GM19468 (cell line): Measurements from ENCODE around the gene ETHE1.
A peak's percentile ranks its signal among the peaks of the same experiment; 100 is the strongest.
"Not testable (repeated sequence)": the region's sequence is repeated elsewhere in the genome, so short reads cannot be mapped to it uniquely, and the experiment has no call there.

Experiments used
- ATAC-seq: cut with Tn5 transposase; IDR thresholded peaks from one replicate; pipeline ENCODE4 v1.9.1; 2021; ENCODE audit warnings: mild to moderate bottlenecking, moderate library complexity, moderate number of reproducible peaks; ENCODE audit not compliant: unreplicated experiment; ENCODE audit errors: extremely low read depth

Gene ETHE1

GRCh38 chr19:43552616-43553015 lies 25.6 kb upstream of the ETHE1 start:
- ATAC-seq: no peak

GRCh38 chr19:43552198-43552450 lies 25.1 kb upstream of the ETHE1 start:
- no peak for ATAC-seq

GRCh38 chr19:43551399-43552197 lies 24.6 kb upstream of the ETHE1 start:
- ATAC-seq: no peak

- no peak for ATAC-seq
Observed at GRCh38 chr19:43548706-43549105, 21.7 kb upstream of the ETHE1 start.

- not testable (repeated sequence) for ATAC-seq
Observed at GRCh38 chr19:43547926-43548325, 20.9 kb upstream of the ETHE1 start.

GRCh38 chr19:43546581-43546980 lies 19.6 kb upstream of the ETHE1 start:
- ATAC-seq: no peak

- ATAC-seq: no peak
Observed at GRCh38 chr19:43545981-43546380, 19.0 kb upstream of the ETHE1 start.

- ATAC-seq: no peak
Observed at GRCh38 chr19:43545276-43545675, 18.3 kb upstream of the ETHE1 start.

GRCh38 chr19:43544077-43544476 lies 17.1 kb upstream of the ETHE1 start:
- ATAC-seq: no peak

- ATAC-seq: no peak
Observed at GRCh38 chr19:43541920-43542650, 15.1 kb upstream of the ETHE1 start.

- ATAC-seq: no peak
Observed at GRCh38 chr19:43540381-43540780, 13.4 kb upstream of the ETHE1 start.

GRCh38 chr19:43538922-43539321 lies 11.9 kb upstream of the ETHE1 start:
- no peak for ATAC-seq

- no peak for ATAC-seq
Observed at GRCh38 chr19:43534816-43535761, 8.1 kb upstream of the ETHE1 start.

GRCh38 chr19:43534305-43534815 lies 7.4 kb upstream of the ETHE1 start:
- ATAC-seq: no peak

GRCh38 chr19:43533546-43534304 lies 6.7 kb upstream of the ETHE1 start:
- ATAC-seq: peak; percentile 62

- peak; percentile 65 for ATAC-seq
Observed at GRCh38 chr19:43532962-43533545, 6.1 kb upstream of the ETHE1 start, which contains the start of gene ZNF575. Gene ZNF575, plus strand, starts transcription at chr19:43533188. Its CDS starts 1,235 bp downstream, at chr19:43534423.

- no peak for ATAC-seq
Observed at GRCh38 chr19:43532571-43532961, 5.6 kb upstream of the ETHE1 start.

GRCh38 chr19:43527860-43528622 lies 1.0 kb upstream of the ETHE1 start:
- no peak for ATAC-seq
